ENCODE measurements around the gene HDAC9. TPM values are rescaled to one million over a fixed set of nuclear protein-coding genes. Genes with fewer than 3 reads are reported as not detected.

The HDAC9 gene
- total RNA-seq, 1 experiment from 2014 or later = 7.7 TPM

DNA sequence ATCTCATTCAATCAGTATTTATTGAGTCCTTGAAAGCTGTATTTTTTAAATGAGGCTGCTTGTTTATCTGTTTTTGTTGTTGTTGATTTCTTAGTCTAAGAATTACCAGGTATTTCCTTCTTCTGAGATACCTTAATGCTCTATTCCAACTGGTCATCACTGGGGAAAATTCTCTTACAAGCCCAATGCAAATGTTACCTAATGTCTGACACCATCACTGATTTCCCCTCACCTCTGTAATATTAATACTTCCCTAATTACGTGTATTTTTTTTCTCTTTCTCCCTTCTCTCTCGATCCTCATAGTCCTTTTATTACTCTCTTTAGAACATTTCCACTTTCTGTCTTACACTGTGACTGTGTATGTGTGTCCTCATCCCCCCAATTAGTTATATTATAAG is 13.9 kb downstream of the HDAC9 start:
- Mint-ChIP-seq H3K27ac (peak overlapping the region; percentile 26 to 56 (median 54); a peak in 6 of 7 replicates), H3K36me3 (ENCODE audit: insufficient read depth in 1 of 3, low read depth in 3 of 3) (no peaks in the 10 kb centered on the region), H3K27me3 (ENCODE audit: low read depth) (no peaks in the 10 kb centered on the region), H3K9me3 (no peaks in the 10 kb centered on the region), H3K4me1 (peaks cover 20 to 24% of the 10 kb centered on the region in 2 experiments), H3K4me3 (no peak overlapping the region)
- H2AFZ ChIP-seq (ENCODE audit: low read length) = no peak overlapping the region
- H3K4me2 ChIP-seq (ENCODE audit: insufficient read depth, insufficient read length, low read length) = no peak overlapping the region
- no peak overlapping the region for H2BK12ac ChIP-seq (ENCODE audit: insufficient read length, low read depth, low read length)
- H2BK5ac ChIP-seq (ENCODE audit: insufficient read length, low read length) = no peak overlapping the region
- no peak overlapping the region for H3T11ph ChIP-seq (ENCODE audit: low read length)
- no peak overlapping the region for H4K5ac ChIP-seq (ENCODE audit: insufficient read length, low read depth, low read length)
- no peak overlapping the region for H3K18ac ChIP-seq (ENCODE audit: insufficient read length, low read depth, low read length)
- no peak overlapping the region for H3K23ac ChIP-seq (ENCODE audit: insufficient read length, low read depth, low read length)
- TF ChIP-seq, protein P1, sequence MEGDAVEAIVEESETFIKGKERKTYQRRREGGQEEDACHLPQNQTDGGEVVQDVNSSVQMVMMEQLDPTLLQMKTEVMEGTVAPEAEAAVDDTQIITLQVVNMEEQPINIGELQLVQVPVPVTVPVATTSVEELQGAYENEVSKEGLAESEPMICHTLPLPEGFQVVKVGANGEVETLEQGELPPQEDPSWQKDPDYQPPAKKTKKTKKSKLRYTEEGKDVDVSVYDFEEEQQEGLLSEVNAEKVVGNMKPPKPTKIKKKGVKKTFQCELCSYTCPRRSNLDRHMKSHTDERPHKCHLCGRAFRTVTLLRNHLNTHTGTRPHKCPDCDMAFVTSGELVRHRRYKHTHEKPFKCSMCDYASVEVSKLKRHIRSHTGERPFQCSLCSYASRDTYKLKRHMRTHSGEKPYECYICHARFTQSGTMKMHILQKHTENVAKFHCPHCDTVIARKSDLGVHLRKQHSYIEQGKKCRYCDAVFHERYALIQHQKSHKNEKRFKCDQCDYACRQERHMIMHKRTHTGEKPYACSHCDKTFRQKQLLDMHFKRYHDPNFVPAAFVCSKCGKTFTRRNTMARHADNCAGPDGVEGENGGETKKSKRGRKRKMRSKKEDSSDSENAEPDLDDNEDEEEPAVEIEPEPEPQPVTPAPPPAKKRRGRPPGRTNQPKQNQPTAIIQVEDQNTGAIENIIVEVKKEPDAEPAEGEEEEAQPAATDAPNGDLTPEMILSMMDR (conservative IDR thresholded peaks at IDR 0.05) = no peak
- H4K91ac ChIP-seq (ENCODE audit: insufficient read length, low read depth, low read length) = no peak overlapping the region
- no peak overlapping the region for H4K8ac ChIP-seq (replicated peaks; ENCODE audit: insufficient read length, low read depth, low read length)
- no peak overlapping the region for H2BK120ac ChIP-seq (ENCODE audit: low read depth, low read length, poor library complexity, severe bottlenecking)
- WGBS (ENCODE audit: extremely low coverage, insufficient read length, low lambda C conversion rate) = no CpG with 5 or more reads among the region's 2 CpGs
- no peak overlapping the region for H3K9ac ChIP-seq (ENCODE audit: extremely low read depth, insufficient read length, low read length)
- no peaks in the 10 kb centered on the region for H3K79me2 ChIP-seq (ENCODE audit: insufficient read depth, low read length)
- no peaks in the 10 kb centered on the region for H3K23me2 ChIP-seq (ENCODE audit: insufficient read length, low read depth, low read length, poor library complexity, severe bottlenecking)
- no peak for DNase-seq
- H3K27me3 ChIP-seq (ENCODE audit: insufficient read depth, low read length) = no peaks in the 10 kb centered on the region
- no peaks in the 10 kb centered on the region for H3K79me1 ChIP-seq (ENCODE audit: insufficient read depth, low read depth, low read length, poor library complexity, severe bottlenecking)
- H2AK5ac ChIP-seq (ENCODE audit: insufficient read length, low read length) = no peak overlapping the region
- no peaks in the 10 kb centered on the region for H3K9me3 ChIP-seq (ENCODE audit: control insufficient read depth, low read depth, low read length)
- no peaks in the 10 kb centered on the region for H4K20me1 ChIP-seq (ENCODE audit: control insufficient read depth, insufficient read depth, insufficient read length)
- H3K56ac ChIP-seq (ENCODE audit: insufficient read length, low read depth, low read length) = no peak overlapping the region
- no peak overlapping the region for H2BK15ac ChIP-seq (ENCODE audit: low read depth, low read length)
- no peak overlapping the region for H3K14ac ChIP-seq (ENCODE audit: insufficient read depth, low read length)
- no peak overlapping the region for H3K27ac ChIP-seq (ENCODE audit: insufficient read length, low read depth, low read length)
- H3K4ac ChIP-seq (ENCODE audit: low read depth, low read length) = no peak overlapping the region
- H3K4me1 ChIP-seq (ENCODE audit: insufficient read depth, low read length) = peaks cover 3% of the 10 kb centered on the region; the same call in 1 of the 2 replicates
- no peak overlapping the region for H2BK20ac ChIP-seq (ENCODE audit: low read depth, low read length, poor library complexity, severe bottlenecking)

Measured in H9 (cell line).